Calu3 (cell line): Measurements from ENCODE around the gene CPM. TPM values are rescaled to one million over a fixed set of nuclear protein-coding genes. Genes with fewer than 3 reads are reported as not detected.

ENCODE experiments used
- BruUV-seq: library from RNA; stranded (reverse); fragments of 400-500 nt; replicated peaks from 2 replicates; lab custom pipeline; 2021; lab: Mats Ljungman, UMichigan
- CTCF ChIA-PET: fragments of 300-600 bp; sonication (Branson Sonifier 250); formaldehyde crosslinking; loops from one replicate; lab custom pipeline; 2022; ENCODE audit warnings: antibody characterized with exemption; lab: Charles Lee
- DNase-seq: peaks from one replicate; pipeline ENCODE4 v3.0.0; 2022
- H3K27ac Mint-ChIP-seq: one replicate; pipeline ENCODE4 v1.8.0; 2022; ENCODE audit warnings: mixed read lengths; ENCODE audit not compliant: unreplicated experiment
- H3K27me3 Mint-ChIP-seq: one replicate; pipeline ENCODE4 v1.8.0; 2022; ENCODE audit warnings: mixed read lengths; ENCODE audit not compliant: unreplicated experiment
- H3K36me3 Mint-ChIP-seq: one replicate; pipeline ENCODE4 v1.8.0; 2022; ENCODE audit warnings: mild to moderate bottlenecking, moderate library complexity, mixed read lengths; ENCODE audit not compliant: insufficient read depth, unreplicated experiment
- H3K4me1 Mint-ChIP-seq: one replicate; pipeline ENCODE4 v1.8.0; 2022; ENCODE audit warnings: mild to moderate bottlenecking, low read depth, mixed read lengths; ENCODE audit not compliant: unreplicated experiment
- H3K4me3 Mint-ChIP-seq: one replicate; pipeline ENCODE4 v1.8.0; 2022; ENCODE audit warnings: mild to moderate bottlenecking, low read depth, moderate library complexity, mixed read lengths; ENCODE audit not compliant: unreplicated experiment
- H3K9me3 Mint-ChIP-seq: one replicate; pipeline ENCODE4 v1.8.0; 2022; ENCODE audit warnings: low read depth, mixed read lengths; ENCODE audit not compliant: unreplicated experiment
- intact Hi-C: fragments of 100-400 bp; cut with micrococcal nuclease; formaldehyde crosslinking; loops from one replicate; pipeline ENCODE4 v1.10.0; 2022; ENCODE audit not compliant: unreplicated experiment
- total RNA-seq: library from RNA; stranded (reverse); gene quantifications from 2 replicates; pipeline ENCODE4 v1.2.3, GENCODE V29; 2022
- TF ChIP-seq, protein P1 (sequence below): fragments of 200-600 bp; IDR thresholded peaks from one replicate; pipeline ENCODE4 v1.8.0; 2022; ENCODE audit warnings: antibody characterized with exemption; ENCODE audit not compliant: unreplicated experiment

Gene CPM
- total RNA-seq, 1 experiment from 2014 or later = 11.9 TPM

DNA sequence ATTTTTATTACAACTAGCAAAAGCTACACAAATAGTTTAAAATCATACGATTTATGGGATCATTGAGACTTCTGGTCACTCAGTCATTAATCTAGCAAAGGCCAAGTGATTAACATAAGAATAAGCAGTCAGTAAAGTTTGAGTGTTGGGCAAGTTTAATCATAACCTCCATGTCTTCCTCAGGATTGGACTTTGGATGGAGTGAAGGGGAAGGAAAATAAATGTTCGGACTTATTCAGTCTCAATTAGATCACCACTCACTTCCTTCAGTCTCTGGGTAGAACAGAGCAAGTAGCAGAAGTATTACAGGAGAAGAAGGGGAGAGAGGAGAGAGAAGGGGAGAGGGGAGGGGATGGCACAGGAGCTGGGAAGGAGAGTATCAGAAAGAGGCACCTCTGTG is 31.4 kb downstream of the CPM start:
- TF ChIP-seq, protein P1, sequence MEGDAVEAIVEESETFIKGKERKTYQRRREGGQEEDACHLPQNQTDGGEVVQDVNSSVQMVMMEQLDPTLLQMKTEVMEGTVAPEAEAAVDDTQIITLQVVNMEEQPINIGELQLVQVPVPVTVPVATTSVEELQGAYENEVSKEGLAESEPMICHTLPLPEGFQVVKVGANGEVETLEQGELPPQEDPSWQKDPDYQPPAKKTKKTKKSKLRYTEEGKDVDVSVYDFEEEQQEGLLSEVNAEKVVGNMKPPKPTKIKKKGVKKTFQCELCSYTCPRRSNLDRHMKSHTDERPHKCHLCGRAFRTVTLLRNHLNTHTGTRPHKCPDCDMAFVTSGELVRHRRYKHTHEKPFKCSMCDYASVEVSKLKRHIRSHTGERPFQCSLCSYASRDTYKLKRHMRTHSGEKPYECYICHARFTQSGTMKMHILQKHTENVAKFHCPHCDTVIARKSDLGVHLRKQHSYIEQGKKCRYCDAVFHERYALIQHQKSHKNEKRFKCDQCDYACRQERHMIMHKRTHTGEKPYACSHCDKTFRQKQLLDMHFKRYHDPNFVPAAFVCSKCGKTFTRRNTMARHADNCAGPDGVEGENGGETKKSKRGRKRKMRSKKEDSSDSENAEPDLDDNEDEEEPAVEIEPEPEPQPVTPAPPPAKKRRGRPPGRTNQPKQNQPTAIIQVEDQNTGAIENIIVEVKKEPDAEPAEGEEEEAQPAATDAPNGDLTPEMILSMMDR = no peak
- intact Hi-C loops = no loop called here
- Mint-ChIP-seq H3K36me3 (no peaks in the 10 kb centered on the region), H3K27ac (no peak overlapping the region), H3K4me3 (no peak overlapping the region), H3K9me3 (no peaks in the 10 kb centered on the region), H3K27me3 (no peaks in the 10 kb centered on the region), H3K4me1 (peaks cover 23% of the 10 kb centered on the region)
- BruUV-seq = no TSS peak
- CTCF ChIA-PET = interaction anchor here (0.8 to 1.6 kb wide), 2 partner anchors 167 to 317 kb away, joined by 3 to 4 read pairs; no protein-coding TSS in a partner anchor
- no peak for DNase-seq

DNA sequence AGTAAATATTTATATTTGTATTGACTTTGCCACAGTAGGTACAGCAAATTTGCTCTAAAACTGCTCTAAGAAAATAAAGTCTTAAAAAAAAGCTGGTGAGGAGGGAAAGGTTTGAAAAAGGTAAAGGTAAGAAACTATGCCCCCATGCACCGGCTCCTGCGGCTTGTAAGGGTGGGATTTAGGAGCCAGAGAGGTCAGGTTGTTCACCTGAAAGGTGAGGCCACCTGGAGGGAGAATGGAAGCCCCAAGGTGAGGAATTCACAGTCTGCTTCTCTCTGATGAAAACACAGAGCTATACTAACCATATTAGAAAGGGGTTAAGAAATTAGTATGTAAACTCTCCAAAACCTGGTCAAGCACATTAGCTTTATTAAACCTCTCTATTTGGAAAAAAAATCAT is 31.8 kb downstream of the CPM start:
- BruUV-seq = no TSS peak
- H3K4me1 Mint-ChIP-seq = peaks cover 23% of the 10 kb centered on the region
- no peaks in the 10 kb centered on the region for H3K27me3 Mint-ChIP-seq
- intact Hi-C loops = no loop called here
- CTCF ChIA-PET = interaction anchor here (1.6 kb wide), 1 partner anchor 167 kb away, joined by 4 read pairs; no protein-coding TSS in a partner anchor
- no peak overlapping the region for H3K27ac Mint-ChIP-seq
- no peak for DNase-seq
- no peaks in the 10 kb centered on the region for H3K9me3 Mint-ChIP-seq
- TF ChIP-seq, protein P1 = no peak
- no peak overlapping the region for H3K4me3 Mint-ChIP-seq
- no peaks in the 10 kb centered on the region for H3K36me3 Mint-ChIP-seq

DNA sequence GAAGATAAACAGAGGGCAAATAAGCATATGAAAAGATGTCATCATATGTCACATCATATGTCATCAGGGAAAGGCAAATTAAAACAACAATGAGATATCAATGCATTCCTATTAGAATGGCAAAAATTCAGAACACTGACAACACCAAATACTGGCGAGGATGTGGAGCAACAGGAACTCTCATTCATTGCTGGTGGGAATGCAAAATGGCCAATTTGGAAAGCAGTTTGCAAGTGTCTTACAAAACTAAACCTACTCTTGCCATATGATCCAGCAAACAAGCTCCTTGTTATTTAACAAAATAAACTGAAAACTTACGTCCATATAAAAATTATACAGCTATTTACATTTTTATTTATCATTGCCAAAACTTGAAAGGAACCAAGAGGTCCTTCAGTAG is 32.7 kb downstream of the CPM start:
- intact Hi-C loops = no loop called here
- Mint-ChIP-seq H3K36me3 (no peaks in the 10 kb centered on the region), H3K27ac (no peak overlapping the region), H3K4me1 (peaks cover 23% of the 10 kb centered on the region), H3K27me3 (no peaks in the 10 kb centered on the region), H3K9me3 (no peaks in the 10 kb centered on the region), H3K4me3 (no peak overlapping the region)
- TF ChIP-seq, protein P1 = no peak
- BruUV-seq = no TSS peak
- CTCF ChIA-PET = interaction anchor here (1.8 kb wide), 1 partner anchor 165 kb away, joined by 8 read pairs; no protein-coding TSS in a partner anchor
- no peak for DNase-seq

DNA sequence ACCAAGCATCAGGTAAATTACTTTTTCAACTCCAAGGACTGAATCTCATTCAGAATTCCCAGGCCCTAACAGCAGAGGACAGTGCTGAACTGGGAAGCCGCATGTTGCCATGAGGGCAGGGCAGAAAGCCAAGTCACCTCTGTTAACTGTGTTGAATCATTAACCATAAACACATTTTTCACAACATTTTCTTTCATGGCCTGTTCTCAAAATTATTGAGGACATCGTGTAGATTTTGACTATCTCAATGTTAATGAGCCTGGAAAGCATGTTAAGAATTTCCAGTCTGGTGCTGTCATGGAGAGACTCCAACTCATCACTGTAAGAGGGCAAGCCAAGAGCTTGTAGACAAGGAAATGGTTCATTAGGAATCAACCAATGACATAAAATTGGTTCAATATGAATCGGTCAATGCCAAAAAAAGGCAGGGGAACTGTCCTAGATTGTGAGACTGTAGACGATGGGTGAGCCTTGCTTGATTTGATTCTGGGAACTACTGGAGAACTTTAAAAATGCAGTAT is 33.7 kb downstream of the CPM start:
- BruUV-seq = no TSS peak
- Mint-ChIP-seq H3K27ac (no peak overlapping the region), H3K27me3 (no peaks in the 10 kb centered on the region), H3K36me3 (no peaks in the 10 kb centered on the region), H3K4me1 (peaks cover 23% of the 10 kb centered on the region), H3K9me3 (no peaks in the 10 kb centered on the region), H3K4me3 (no peak overlapping the region)
- peak; percentile 79 for DNase-seq
- TF ChIP-seq, protein P1 = peak; percentile 45
- CTCF ChIA-PET = interaction anchor here (0.7 to 1.8 kb wide), 3 partner anchors 166 to 171 kb away, joined by 3 to 8 read pairs (median 8); no protein-coding TSS in a partner anchor
- intact Hi-C loops = loop anchor here (1.0 to 2.0 kb wide), 3 partner anchors 77 to 255 kb away; no protein-coding TSS in a partner anchor
